Esophagus squamous epithelium (tissue), 4 donors: ENCODE data around the gene SMARCA1.

ENCODE experiments used
- CTCF ChIP-seq, 6 experiments: fragments of 450-650 bp in 4 of 6; fragments of 200-600 bp in 2 of 6; sonication (generic) in 2 of 6; IDR thresholded peaks; one replicate each; pipeline ENCODE4 v1.5.1; 2016 to 2019; ENCODE audit warnings: antibody characterized with exemption in 6 of 6, mild to moderate bottlenecking in 4 of 6, moderate library complexity in 4 of 6
- POLR2A ChIP-seq, 4 donors: fragments of 450-650 bp; IDR thresholded peaks; one replicate each; pipeline ENCODE4 v1.6.1; 2017; ENCODE audit warnings: antibody characterized with exemption in 4 of 4, mild to moderate bottlenecking in 4 of 4, moderate library complexity in 3 of 4

DNA sequence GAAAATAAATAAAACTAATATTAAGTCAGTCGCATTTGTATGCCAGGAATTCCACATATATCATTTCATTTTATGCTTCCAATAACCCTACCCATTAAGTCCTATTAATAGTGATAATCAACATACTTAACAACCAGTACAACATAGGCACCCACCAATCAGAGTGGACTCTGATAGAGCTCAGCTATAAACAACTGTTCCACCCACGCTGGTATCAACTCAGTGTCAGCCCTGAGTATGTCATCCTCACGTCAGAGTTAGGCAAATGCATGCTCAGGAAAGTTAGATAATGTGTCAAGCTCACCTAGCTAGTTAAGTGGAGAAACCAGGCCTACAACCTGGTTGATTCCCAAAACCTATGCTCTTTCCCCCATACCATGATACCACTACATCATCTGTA is 89.3 kb downstream of the SMARCA1 start:
- TF ChIP-seq CTCF (IDR thresholded peaks at IDR 0.05) (no peak), POLR2A (IDR thresholded peaks at IDR 0.05) (no peak)
